HG02610 (cell line): ENCODE results near the gene TRPM6.
"Not testable (repeated sequence)": the region's sequence is repeated elsewhere in the genome, so short reads cannot be mapped to it uniquely, and the experiment has no call there.

Experiments
- ATAC-seq: cut with Tn5 transposase; IDR thresholded peaks from one replicate; pipeline ENCODE4 v1.9.1; 2021; ENCODE audit warnings: mild to moderate bottlenecking, moderate library complexity; ENCODE audit not compliant: unreplicated experiment

The TRPM6 gene, protein sequence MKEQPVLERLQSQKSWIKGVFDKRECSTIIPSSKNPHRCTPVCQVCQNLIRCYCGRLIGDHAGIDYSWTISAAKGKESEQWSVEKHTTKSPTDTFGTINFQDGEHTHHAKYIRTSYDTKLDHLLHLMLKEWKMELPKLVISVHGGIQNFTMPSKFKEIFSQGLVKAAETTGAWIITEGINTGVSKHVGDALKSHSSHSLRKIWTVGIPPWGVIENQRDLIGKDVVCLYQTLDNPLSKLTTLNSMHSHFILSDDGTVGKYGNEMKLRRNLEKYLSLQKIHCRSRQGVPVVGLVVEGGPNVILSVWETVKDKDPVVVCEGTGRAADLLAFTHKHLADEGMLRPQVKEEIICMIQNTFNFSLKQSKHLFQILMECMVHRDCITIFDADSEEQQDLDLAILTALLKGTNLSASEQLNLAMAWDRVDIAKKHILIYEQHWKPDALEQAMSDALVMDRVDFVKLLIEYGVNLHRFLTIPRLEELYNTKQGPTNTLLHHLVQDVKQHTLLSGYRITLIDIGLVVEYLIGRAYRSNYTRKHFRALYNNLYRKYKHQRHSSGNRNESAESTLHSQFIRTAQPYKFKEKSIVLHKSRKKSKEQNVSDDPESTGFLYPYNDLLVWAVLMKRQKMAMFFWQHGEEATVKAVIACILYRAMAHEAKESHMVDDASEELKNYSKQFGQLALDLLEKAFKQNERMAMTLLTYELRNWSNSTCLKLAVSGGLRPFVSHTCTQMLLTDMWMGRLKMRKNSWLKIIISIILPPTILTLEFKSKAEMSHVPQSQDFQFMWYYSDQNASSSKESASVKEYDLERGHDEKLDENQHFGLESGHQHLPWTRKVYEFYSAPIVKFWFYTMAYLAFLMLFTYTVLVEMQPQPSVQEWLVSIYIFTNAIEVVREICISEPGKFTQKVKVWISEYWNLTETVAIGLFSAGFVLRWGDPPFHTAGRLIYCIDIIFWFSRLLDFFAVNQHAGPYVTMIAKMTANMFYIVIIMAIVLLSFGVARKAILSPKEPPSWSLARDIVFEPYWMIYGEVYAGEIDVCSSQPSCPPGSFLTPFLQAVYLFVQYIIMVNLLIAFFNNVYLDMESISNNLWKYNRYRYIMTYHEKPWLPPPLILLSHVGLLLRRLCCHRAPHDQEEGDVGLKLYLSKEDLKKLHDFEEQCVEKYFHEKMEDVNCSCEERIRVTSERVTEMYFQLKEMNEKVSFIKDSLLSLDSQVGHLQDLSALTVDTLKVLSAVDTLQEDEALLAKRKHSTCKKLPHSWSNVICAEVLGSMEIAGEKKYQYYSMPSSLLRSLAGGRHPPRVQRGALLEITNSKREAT (N-terminal part only)

DNA sequence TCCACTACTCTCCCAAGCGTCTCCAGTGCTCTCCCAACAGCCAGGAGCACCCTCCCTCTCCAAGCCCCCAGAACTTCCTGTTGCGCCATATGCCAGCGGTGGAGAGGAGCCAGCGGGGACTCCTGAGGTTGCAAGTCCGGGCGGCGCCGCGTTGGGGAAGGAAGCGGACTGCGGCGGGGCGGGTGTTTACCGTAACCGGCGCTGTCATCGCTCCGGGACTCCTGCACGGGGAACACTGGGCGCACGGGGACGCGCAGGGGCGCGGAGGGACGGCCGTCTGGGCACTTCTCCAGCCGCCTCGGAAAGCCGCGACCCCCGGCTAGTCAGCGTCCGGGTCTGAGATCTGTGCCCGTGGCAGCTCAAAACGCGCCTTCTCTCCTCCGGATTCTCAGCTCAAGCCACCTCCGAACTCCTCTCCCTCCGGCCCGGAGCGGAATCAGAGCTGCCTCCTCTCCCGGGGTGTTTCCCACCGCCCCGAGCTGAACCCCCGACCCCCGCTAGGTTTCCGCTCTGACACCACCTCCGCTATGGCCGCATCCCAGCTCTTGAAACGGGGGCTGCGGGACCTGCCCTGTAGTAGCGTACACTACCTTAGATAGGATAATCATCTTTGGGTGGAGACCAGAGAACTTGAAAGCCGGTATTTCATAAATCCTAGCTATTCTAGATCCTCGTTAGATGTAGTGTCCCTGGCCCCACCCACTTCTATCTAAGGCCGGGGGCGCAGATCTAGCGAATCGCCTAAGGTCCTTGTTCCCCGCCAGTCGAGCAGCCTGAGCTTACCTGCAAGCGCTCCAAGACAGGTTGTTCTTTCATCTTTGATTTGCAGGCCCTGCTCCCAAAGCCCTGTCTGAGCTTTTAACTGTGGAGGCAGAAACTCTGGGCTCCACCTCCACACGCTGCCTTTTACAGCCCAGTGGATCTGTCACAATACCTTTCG, at the start of gene TRPM6:
TSS of gene TRPM6 (minus strand) at position 881 of the 940 bp plus-strand sequence. CDS start at position 816, 65 bp downstream.
- no peak for ATAC-seq

DNA sequence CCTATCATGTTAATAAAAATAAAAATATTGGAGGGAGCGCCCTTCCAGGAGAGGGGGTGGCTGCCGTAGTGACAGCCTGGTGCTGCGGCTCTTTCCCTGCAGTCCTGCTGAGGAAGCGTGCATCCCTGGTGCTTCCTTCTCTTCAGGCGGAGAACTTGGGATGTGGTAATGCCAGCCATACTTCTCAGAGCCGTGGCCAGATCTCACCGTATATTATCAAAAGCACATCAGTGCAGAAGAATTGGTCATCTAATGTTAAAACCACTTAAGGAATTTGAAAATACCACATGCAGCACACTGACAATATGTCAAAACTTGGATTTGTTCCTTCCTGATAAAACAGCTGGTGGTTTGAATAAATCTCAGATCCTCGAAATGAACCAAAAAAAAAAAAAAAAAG, 47.3 kb upstream of the TRPM6 start:
- ATAC-seq = no peak

DNA sequence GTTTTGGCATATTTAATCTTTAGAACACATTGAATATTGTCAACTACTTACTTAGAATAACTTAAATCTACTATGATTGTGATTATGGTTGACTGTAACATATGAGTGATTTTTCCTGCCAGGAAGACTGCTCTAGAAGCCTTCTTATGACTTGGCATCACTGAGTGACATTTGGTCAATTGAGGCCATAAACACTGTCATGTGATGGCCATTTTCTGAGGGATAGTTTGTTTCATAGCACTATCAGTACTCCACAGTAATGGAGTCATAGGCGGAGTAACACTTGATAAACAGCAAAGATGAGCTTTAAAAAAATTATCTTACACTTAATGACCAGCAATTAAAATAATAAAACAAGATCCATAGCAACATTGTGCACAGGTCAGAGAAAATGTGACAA, 34.0 kb upstream of the TRPM6 start:
- ATAC-seq = no peak

DNA sequence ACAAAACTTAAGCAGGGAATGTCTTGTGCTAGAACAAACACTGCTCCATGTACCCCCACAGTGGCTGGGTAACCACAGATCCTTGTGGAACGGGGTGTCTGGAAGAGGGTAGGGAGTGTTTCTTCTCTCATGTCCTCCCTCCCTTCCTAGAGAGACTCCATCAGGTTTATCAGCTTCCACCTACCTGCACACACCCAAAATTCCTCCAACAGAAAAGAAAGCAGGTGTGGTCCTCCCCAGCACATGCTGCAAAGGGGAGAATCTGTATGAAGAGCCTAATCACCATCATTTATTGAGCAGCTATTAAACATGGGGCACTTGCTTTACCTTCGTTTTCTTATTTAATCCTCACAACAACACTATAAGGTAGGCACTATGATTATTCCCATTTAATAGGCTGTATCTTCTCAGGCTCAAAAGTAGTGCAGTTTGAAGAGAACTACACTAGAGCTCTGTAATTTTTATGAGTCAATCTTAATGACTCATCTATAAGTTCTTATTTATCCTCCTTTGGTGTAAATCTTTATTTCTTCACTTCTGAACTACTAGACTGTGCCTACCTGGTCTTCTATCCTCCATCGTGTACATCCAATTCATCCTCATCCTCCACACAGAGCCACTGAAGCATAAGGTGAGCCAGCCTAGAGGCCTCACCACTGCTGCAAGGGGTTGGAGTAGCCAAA, 33.4 kb upstream of the TRPM6 start:
- no peak for ATAC-seq

DNA sequence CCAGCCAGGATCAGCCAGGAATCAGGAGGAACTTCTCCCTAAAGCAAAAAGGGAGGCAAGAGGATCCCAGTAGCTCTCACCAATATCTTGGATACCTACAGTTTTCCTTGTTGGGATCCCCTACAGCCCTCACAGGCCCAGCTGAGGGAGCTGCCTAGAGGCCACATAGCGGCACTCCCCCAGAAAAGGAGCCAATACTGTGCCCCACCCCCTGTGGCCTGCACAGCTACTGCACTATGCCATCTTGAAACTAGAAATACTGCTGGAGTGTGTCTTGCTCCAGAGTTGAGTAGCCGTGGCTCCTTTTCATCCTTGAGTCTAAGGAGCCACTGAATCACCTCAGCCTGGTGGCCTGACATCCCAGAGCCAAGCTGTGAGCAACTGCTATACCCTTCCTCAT, 22.3 kb upstream of the TRPM6 start:
- no peak for ATAC-seq

DNA sequence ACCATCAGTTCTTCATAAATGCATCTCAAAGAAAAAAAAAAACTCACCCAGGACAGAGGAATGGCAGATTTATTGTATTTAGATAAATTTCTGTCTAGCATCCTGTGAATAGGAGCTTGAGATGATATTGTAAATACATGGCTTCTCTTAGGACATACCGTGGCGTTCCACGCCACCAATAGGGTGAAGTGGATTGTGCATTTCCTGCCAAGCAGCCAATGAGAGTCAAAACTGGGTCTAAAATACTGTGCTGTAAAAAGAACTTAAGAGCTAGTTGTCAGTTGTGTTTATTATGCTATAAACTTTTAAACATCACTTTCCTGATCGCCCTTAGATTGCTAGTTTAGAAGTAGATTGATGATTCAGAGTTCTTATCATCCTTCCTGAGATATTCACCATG, 20.9 kb upstream of the TRPM6 start:
- no peak for ATAC-seq

DNA sequence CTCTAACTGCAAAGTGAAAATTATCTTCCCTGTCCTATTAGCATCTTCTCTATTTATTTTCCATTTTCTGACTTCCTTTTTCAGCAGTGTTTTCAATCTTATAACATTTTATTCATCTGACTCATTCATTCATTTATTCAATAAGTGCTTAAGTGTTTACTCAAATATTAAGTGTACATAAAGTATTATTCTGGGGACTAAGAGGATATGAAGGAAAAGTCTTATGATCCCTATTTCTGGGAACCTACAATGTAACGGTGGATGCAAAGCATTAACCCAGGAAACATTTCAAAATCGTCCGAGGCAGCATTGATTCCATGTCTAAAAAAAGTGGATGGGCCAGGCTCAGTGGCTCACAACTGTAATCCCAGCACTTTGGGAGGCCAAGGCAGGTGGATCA, 19.4 kb upstream of the TRPM6 start:
- no peak for ATAC-seq

DNA sequence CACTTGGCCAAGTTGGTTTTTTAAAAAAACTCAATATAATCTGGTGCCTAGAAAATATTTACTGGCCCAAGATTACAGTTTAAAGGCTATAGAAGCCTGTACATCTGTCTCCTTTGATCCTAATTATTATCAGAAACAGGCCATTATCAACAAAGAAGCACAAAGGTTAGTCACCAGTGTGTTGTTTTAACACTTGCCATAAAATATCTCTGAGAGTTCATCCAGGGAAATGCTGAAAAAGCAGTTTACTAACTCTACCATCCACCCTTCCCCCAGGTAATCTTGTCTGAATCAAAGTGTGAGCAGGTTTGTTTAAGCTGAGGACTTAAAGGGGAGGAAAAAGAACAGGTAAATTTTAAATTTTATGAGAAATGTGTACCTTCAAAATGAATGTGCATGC, 13.3 kb upstream of the TRPM6 start:
- no peak for ATAC-seq

DNA sequence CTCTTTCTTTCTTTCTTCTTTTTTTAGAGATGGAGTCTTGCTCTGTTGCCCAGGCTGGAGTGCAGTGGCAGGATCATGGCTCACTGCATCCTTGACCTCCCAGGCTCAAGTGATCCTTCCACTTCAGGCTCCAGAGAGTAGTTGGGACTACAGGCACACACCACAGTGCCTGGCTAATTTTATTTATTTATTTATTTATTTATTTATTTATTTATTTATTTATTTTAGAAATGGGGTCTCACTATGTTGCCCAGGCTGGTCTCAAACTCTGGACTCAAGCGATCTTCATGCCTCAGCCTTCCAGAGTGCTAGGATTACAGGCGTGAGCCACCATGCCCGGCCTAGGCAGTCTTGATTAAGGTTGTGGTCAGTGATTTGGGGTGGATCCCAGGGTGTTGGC, 728 bp upstream of the TRPM6 start:
- not testable (repeated sequence) for ATAC-seq

DNA sequence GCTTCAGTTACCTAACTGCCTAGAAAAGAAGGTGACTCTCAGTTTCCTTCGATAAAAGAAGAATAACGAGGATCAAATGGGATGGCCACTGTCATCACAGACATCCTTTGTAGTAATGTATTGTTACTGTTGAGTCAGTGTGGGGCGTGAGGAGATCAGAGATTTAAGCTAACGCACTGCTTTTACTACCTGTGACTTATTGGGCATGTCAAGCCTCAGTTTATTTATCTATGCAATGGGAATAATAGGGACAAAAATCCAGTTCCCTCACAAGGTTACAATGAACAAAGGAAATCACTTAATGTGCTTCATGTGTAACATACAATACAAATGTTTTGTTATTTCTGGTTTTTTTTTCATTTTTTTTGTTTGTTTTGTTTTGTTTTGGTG, 255 bp upstream of the TRPM6 start:
- ATAC-seq = no peak

DNA sequence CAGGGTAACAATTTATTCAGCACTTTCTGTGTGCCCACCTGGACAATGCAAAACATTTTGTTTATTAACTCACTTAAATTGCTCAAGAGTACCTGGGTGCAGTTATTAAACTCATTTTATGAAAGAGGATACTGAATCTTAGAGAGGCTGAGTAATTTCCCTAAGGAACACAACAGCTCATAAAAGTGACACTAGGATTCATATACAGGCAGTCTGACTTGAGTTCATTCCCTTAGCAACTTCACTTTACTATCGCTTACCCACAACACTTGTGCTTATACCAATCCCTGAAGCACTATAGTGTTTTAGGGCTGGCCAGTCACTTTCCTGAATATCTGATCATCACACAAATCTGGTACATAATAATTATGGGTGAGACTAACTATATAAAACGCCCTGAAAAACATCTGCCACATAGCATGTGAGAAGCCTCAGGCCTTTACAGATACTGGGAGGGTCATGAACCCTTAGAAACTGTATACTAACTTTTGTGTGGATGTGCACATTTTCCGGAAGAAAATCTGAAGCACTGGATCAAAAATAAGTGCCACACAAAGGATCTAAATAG, 11.3 kb downstream of the TRPM6 start:
- no peak for ATAC-seq

DNA sequence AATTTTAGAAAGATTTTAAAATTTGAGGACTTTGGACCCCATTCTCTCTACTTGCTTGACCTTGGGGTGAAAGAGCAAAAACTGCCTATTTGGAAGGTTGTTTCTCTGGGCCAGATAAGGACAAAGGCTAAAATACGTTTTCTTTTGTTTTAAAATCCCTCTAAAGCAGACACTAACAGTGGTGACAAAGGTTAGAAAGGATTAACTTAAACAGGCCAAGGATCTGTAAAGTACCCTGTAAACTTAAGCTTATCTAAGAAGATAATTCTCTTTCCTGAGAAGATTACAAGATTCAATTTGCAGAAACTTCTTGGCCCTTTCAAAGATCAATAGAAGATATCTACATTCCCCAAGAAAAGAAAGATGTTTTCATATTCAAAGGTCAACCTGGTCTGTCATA, 12.1 kb downstream of the TRPM6 start:
- no peak for ATAC-seq

DNA sequence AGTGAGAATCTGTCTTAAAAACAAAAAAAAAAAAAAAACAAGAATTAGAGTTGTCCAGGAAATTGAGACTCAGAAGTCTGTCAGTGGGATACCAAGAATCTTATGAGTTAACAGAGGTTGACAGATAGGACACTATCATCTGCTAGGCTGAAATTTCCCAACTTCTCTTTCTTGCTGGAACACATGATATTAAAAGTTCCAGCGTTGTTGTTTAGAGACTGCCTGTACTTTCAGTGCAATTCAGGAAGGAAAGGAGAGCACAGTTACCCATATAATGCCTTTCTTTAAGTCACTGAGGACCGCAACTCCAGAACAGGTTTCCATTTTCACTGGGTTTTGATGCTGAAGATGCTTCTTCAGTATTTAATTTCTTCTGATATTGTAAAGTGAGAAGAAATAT, 13.5 kb downstream of the TRPM6 start:
- ATAC-seq = no peak

DNA sequence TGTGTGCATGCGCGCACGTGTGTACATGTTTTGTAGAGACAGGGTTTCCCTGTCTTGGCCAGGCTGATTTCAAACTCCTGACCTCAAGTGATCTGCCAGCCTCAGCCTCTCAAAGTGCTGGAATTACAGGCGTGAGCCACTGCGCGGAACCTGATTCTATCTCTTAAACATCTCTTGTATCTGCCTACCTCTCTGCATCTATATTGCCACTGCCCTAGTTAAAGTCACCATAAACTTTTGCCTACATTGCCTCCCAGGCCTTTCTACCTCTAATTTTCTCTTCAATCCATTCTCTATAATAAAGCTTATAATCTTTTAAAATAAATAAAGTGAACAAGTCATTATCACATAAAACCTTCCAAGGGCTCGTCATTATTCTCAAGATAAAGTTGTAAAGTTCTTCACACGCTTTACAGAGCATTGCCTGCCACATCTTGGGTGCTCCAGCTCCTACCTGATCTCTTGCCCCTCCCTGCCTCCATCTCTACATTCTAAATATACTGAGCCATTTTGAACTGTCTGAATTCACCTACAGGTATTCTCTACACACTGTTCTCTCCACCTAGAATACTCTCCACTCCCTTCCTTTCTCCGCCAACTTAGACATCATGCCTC, 15.0 kb downstream of the TRPM6 start:
- ATAC-seq = no peak

DNA sequence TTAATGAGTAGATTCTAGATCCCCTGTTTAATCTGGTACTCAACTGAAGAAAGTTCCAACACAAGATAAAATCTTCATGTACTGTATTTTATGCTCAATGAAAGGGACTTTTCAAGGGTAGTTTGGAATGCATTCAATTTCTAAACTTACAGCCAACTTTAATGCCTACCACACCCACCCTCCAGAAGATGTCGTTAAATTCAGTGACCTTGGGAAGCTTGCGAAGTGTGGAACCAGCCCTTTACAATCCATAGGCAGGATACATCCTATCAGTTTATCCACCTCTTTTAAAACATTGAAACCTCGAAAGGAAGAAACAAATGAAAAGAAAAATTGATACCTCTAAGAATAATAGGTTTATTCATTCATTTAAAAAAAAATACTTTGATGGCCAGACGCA, 20.2 kb downstream of the TRPM6 start:
- ATAC-seq = no peak

DNA sequence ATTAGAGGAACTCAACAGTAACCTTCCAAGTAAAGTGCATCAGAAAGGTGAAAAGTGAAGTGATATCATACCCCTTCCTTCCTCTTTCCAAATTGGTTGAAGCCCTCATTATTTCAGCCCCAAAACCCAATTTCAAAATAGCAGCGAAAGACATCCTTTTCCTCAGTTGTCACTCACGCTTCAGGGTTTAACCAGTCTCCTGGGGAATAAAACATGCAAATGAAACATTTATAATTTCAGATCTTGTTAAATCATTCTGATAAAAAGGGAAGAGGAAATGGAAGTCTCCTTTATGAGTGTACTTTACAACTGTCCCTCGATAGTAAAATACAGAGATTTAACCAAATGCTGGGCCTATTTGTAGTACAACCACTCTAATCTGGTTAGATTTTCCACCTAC, 22.5 kb downstream of the TRPM6 start:
- ATAC-seq = peak; percentile 69

DNA sequence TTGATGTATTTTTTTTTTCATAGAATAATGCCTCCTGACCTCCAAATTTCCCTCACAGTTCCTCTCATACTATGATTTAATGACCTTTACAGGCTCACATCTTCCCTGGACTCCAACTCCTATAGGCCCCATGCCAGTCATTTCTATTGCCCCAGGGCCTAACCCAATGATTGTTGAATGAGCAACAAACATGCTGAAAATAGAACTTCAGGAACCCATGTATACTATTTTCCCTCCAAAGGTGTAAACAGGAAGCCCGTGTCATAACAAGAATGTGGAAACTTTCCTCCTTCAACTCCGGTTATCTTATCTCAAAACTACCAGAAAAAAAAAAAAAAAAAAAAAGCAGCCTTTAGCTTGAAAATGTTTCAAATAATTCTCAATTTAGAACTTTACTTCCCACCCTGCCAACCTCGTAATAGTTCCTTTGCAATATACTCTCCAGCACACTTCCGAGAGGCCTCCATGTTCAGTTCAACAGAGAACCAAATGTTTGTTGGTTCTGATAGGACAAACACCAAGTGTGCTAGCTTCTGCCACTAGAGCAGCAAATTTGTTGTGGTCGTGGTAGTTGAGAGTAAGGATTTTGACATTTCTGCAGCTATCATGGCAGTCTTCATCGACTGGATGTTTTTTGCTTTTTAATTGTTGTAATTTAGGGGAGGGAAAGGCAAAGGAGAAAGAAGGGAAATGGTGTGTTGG, 25.8 kb downstream of the TRPM6 start:
- no peak for ATAC-seq

DNA sequence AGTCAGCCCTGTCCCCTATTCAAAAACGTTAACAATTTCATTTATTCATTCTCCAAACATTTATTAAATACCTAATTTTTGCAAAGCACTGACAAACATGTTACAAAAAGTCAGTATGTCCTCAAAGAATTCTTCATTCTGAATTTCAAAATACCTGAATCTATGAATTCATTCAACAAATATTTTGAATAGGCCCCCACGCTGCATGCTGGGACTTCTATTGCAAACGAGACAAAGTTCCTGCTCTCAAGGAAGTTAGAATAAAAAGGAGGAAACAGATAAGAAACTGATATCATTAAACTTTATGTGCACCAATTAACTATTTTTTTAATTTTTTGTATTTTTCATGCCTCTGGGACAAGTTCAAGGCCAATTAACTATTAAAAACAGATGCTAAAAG, 26.6 kb downstream of the TRPM6 start:
- no peak for ATAC-seq
